Right atrium auricular region (tissue), 2 donors: ENCODE results near the gene DNAJC17. TPM values are rescaled to one million over a fixed set of nuclear protein-coding genes. Genes with fewer than 3 reads are reported as not detected.

ENCODE experiments used
- DNase-seq: peaks from one replicate; pipeline ENCODE4 v3.0.0-alpha.2; 2019; ENCODE audit warnings: low spot score
- H3K27ac ChIP-seq, 2 donors: fragments of 200-600 bp; sonication (generic); 1 replicate in 1 of 2; 2 replicates in 1 of 2; pipeline ENCODE4 v1.5.1; 2016 to 2019
- H3K27me3 ChIP-seq, 2 donors: fragments of 200-600 bp; sonication (generic); one replicate each; pipeline versions ENCODE4 v1.5.1 to v1.6.0; 2017 to 2019
- H3K36me3 ChIP-seq: fragments of 200-600 bp; sonication (generic); one replicate; pipeline ENCODE4 v1.5.1; 2016
- H3K4me1 ChIP-seq, 2 donors: fragments of 200-600 bp; sonication (generic); one replicate each; pipeline versions ENCODE4 v1.5.1 to v1.6.0; 2017 to 2019
- H3K4me3 ChIP-seq, 2 donors: fragments of 200-600 bp; sonication (generic); 1 replicate in 1 of 2; 2 replicates in 1 of 2; pipeline ENCODE4 v1.5.1; 2017 to 2019; ENCODE audit warnings: mild to moderate bottlenecking in 1 of 2, moderate library complexity in 1 of 2
- H3K9me3 ChIP-seq, 2 donors: fragments of 200-600 bp; sonication (generic); one replicate each; pipeline ENCODE4 v1.5.1; 2019
- CTCF ChIP-seq, 2 donors: fragments of 200-600 bp; sonication (generic); IDR thresholded peaks; one replicate each; pipeline ENCODE4 v1.5.1; 2019; ENCODE audit warnings: antibody characterized with exemption in 2 of 2
- total RNA-seq, 2 donors: library from RNA; depleted of rRNA; stranded (reverse); fragments of >200 nt; gene quantifications; one replicate each; pipeline ENCODE4 v1.1.0, GENCODE V29; 2016

Gene DNAJC17
- total RNA-seq, 2 donors from 2014 or later: 11.6 to 15.7 TPM

GRCh38 chr15:40739047-40739446, 68.2 kb downstream of the DNAJC17 start:
- Histone ChIP-seq H3K27me3 (no peaks in the 10 kb centered on the region), H3K9me3 (no peaks in the 10 kb centered on the region), H3K27ac (no peak overlapping the region), H3K4me3 (no peak overlapping the region), H3K36me3 (peaks cover 68% of the 10 kb centered on the region), H3K4me1 (peaks cover 0 to 6% of the 10 kb centered on the region in 2 donors)
- no peak for DNase-seq
- TF ChIP-seq CTCF (IDR thresholded peaks at IDR 0.05): no peak

- Histone ChIP-seq H3K4me3 (no peak overlapping the region), H3K27me3 (no peaks in the 10 kb centered on the region), H3K36me3 (peaks cover 63% of the 10 kb centered on the region), H3K4me1 (no peaks in the 10 kb centered on the region), H3K9me3 (no peaks in the 10 kb centered on the region), H3K27ac (no peak overlapping the region)
- no peak for TF ChIP-seq CTCF (IDR thresholded peaks at IDR 0.05)
- no peak for DNase-seq
Observed at GRCh38 chr15:40737048-40737447, 70.2 kb downstream of the DNAJC17 start.

DNA sequence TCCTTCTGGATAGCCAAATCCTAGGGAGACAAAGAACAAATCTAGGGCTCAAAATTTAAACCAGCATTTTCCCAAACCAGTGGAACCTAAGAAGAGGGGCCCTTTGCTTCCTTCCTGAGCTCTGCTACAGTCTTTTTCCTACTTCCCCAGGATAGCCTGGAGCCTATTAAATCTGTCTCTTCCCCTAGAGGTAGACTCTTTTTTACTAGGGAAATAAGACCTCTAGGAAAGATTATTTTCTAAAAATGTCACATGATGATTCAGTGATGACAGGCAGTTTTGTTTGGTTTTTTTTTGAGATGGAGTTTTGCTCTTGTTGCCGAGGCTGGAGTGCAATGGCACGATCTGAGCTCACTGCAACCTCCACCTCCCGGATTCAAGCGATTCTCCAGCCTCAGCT, 70.7 kb downstream of the DNAJC17 start:
- no peak overlapping the region for H3K27ac ChIP-seq
- no peaks in the 10 kb centered on the region for H3K9me3 ChIP-seq
- H3K27me3 ChIP-seq: no peaks in the 10 kb centered on the region
- H3K36me3 ChIP-seq: peaks cover 62% of the 10 kb centered on the region
- no peak for TF ChIP-seq CTCF (IDR thresholded peaks at IDR 0.05)
- H3K4me3 ChIP-seq: no peak overlapping the region
- H3K4me1 ChIP-seq: no peaks in the 10 kb centered on the region
- DNase-seq: no peak

GRCh38 chr15:40731034-40731433, 76.2 kb downstream of the DNAJC17 start:
- no peaks in the 10 kb centered on the region for H3K9me3 ChIP-seq
- TF ChIP-seq CTCF (IDR thresholded peaks at IDR 0.05): no peak
- no peaks in the 10 kb centered on the region for H3K4me1 ChIP-seq
- no peak for DNase-seq
- peaks cover 18% of the 10 kb centered on the region for H3K36me3 ChIP-seq
- H3K4me3 ChIP-seq: no peak overlapping the region
- no peaks in the 10 kb centered on the region for H3K27me3 ChIP-seq
- no peak overlapping the region for H3K27ac ChIP-seq

DNA sequence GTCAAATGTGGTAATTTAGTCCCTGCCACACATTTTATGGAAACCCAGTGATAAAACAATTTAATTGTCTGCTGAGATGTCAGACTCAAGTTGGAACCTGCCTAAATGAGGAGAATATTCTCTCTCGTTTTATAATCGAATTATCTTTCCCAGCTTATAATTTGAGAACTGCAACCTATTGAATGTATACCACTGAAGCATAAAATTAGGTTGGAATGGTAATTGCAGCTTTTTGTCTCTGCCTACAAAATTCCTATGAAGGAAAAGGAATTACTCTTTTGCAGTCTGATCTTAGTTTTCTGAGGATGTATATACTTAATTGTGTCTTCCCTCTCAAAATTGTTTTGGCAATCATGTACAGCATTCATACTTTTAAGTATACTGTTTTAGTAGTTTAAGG, 83.4 kb downstream of the DNAJC17 start:
- Histone ChIP-seq H3K4me1 (no peaks in the 10 kb centered on the region), H3K36me3 (no peaks in the 10 kb centered on the region)
- TF ChIP-seq CTCF (IDR thresholded peaks at IDR 0.05): no peak

GRCh38 chr15:40722934-40723333, 84.3 kb downstream of the DNAJC17 start:
- no peaks in the 10 kb centered on the region for H3K36me3 ChIP-seq
- no peak overlapping the region for H3K4me3 ChIP-seq
- no peak overlapping the region for H3K27ac ChIP-seq
- H3K27me3 ChIP-seq: no peaks in the 10 kb centered on the region
- no peaks in the 10 kb centered on the region for H3K4me1 ChIP-seq
- no peak for TF ChIP-seq CTCF (IDR thresholded peaks at IDR 0.05)
- H3K9me3 ChIP-seq: no peaks in the 10 kb centered on the region
- no peak for DNase-seq

More for the DNA sequence above, 83.4 kb downstream of the DNAJC17 start:
- no peak for DNase-seq
- H3K27me3 ChIP-seq: no peaks in the 10 kb centered on the region
- H3K4me3 ChIP-seq: no peak overlapping the region
- H3K9me3 ChIP-seq: no peaks in the 10 kb centered on the region
- no peak overlapping the region for H3K27ac ChIP-seq
